ENCODE results near the gene IQUB. TPM values are rescaled to one million over a fixed set of nuclear protein-coding genes. Genes with fewer than 3 reads are reported as not detected.

Gene IQUB
- total and polyA plus RNA-seq, 10 donors: 0.05 to 1.0 (median 0.35) TPM

- Histone ChIP-seq H3K9me3 (peaks cover 0 to 22% (median 12%) of the 10 kb centered on the region in 8 donors), H3K4me1 (no peaks in the 10 kb centered on the region), H3K36me3 (no peaks in the 10 kb centered on the region), H3K27ac (no peak overlapping the region), H3K27me3 (replicated peaks in 1 of 7) (peaks cover 0 to 10% (median 0%) of the 10 kb centered on the region in 7 donors), H3K4me3 (no peak overlapping the region)
- 87 to 93% (median 89%) methylated on average over 5 of the region's 5 CpGs for WGBS, 5 donors
- TF ChIP-seq POLR2A (IDR thresholded peaks at IDR 0.05): no peak
- TF ChIP-seq POLR2AphosphoS5 (IDR thresholded peaks at IDR 0.05): no peak
- TF ChIP-seq CTCF (IDR thresholded peaks at IDR 0.05 in 8 of 11, conservative IDR thresholded peaks at IDR 0.05 in 3 of 11): no peak
- intact Hi-C loops (cut with DNase I; ENCODE audit: low total_unique reads): no loop called here
- no peak for DNase-seq
Measured at GRCh38 chr7:123502201-123502600, 32.2 kb downstream of the IQUB start.

DNA sequence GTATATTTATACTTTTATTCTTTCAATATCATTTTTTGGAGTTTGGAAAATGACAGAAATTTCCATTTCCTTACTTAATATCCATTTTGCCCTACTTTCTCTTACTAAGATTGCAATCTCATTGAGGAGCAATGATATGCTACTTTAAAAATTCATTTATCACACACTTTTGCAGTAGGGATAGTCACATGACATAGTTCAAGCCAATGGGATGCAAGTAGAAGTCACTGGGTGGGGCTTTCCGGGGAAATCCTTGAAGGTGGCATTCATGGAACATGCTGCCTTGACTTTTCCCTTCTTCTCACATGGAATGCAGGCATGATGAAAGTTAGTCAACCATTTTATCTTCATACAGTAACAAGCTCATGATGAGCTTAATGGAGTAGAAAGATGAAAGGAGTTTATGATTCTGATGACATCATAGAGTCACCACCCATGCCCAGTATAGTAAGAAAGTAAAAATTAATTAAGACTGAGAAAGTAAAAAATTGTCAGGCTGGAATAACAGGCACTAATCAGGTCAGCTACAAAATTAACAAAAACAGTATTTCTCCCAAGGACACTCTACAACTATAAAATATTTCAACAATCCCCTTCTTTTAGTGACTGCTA lies 33.4 kb downstream of the IQUB start:
- H3K4me1 ChIP-seq: no peaks in the 10 kb centered on the region
- no peak for TF ChIP-seq POLR2A (IDR thresholded peaks at IDR 0.05)
- no peak for TF ChIP-seq CTCF (IDR thresholded peaks at IDR 0.05 in 8 of 11, conservative IDR thresholded peaks at IDR 0.05 in 3 of 11)
- no peak for TF ChIP-seq POLR2AphosphoS5 (IDR thresholded peaks at IDR 0.05)
- no peak overlapping the region for H3K4me3 ChIP-seq
- no peak overlapping the region for H3K27ac ChIP-seq
- 74 to 92% (median 81%) methylated on average over 1 of the region's 1 CpG for WGBS, 5 donors
- intact Hi-C loops (cut with DNase I; ENCODE audit: low total_unique reads): no loop called here
- H3K9me3 ChIP-seq: peaks cover 0 to 19% (median 12%) of the 10 kb centered on the region in 8 donors
- no peaks in the 10 kb centered on the region for H3K36me3 ChIP-seq
- peaks cover 0 to 10% (median 0%) of the 10 kb centered on the region in 7 donors for H3K27me3 ChIP-seq (replicated peaks in 1 of 7)
- DNase-seq: no peak

DNA sequence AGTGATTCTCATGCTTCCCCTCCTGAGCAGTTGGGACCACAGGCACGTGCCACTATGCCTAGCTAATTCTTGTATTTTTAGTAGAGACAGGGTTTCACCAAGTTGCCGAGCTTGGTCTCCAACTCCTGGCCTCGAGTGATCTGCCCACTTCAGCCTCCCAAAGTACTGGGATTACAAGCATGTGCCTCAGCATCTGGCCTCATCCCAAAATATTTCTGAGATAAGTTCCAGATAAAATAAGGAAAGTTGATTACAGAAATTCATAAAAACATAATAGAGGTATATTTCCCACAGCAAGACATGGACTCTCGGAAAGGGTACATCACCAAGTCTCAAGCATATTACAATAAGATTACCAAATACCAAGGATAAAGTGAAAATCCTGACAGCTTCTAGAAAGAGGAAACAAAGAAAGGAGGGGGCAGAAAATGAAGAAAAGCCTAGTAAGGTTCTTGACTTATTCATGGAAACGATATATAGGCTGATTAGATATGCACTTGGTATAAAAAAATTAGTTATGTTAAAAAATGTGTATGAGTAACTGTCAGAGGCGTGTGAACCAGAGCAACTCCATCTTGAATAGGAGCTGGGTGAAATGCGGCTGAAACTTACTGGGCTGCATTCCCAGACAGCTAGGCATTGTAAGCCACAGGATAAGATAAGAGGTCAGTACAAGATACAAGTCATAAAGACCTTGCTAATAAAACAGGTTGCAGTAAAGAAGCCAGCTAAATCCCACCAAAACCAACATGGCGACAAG lies 35.0 kb downstream of the IQUB start:
- intact Hi-C loops (cut with DNase I; ENCODE audit: low total_unique reads): no loop called here
- H3K4me1 ChIP-seq: peaks cover 0 to under 1% (median 0%) of the 10 kb centered on the region in 6 donors
- no peak overlapping the region for H3K4me3 ChIP-seq
- H3K27ac ChIP-seq: no peak overlapping the region
- TF ChIP-seq POLR2A (IDR thresholded peaks at IDR 0.05) (no peak), CTCF (IDR thresholded peaks at IDR 0.05 in 8 of 11, conservative IDR thresholded peaks at IDR 0.05 in 3 of 11) (no peak), POLR2AphosphoS5 (IDR thresholded peaks at IDR 0.05) (no peak)
- peaks cover 0 to 3% (median 0%) of the 10 kb centered on the region in 8 donors for H3K9me3 ChIP-seq
- no peak for DNase-seq
- H3K27me3 ChIP-seq (replicated peaks in 1 of 7): peaks cover 0 to 10% (median 0%) of the 10 kb centered on the region in 7 donors
- no peaks in the 10 kb centered on the region for H3K36me3 ChIP-seq
- 75 to 88% (median 82%) methylated on average over 8 of the region's 8 CpGs for WGBS, 5 donors

DNA sequence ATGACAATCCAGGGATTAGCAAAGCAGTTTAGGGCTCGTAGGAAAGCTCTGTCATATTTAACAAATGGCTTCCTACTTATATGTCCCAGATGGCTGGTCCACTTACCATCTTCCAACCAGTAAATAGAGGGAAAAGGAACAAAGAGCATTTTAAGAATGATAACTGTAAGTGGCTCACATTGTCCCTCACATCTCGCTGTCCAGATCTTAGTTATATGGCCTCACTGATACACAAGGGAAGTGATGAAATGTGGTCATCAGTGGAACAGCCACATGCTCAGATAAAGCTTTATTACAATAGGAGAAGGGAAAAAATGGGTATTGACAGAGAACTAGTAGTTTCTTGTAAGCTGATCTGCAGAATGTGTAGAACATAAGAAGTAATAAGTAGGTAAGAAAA lies 35.8 kb downstream of the IQUB start:
- H3K36me3 ChIP-seq: no peaks in the 10 kb centered on the region
- H3K9me3 ChIP-seq: no peaks in the 10 kb centered on the region
- intact Hi-C loops (cut with DNase I; ENCODE audit: low total_unique reads): no loop called here
- peaks cover 0 to 10% (median 0%) of the 10 kb centered on the region in 7 donors for H3K27me3 ChIP-seq (replicated peaks in 1 of 7)
- no peak for DNase-seq
- H3K27ac ChIP-seq: no peak overlapping the region
- H3K4me3 ChIP-seq: no peak overlapping the region
- 35 to 56% (median 54%) methylated on average over 2 of the region's 2 CpGs for WGBS, 5 donors
- TF ChIP-seq POLR2AphosphoS5 (IDR thresholded peaks at IDR 0.05) (no peak), CTCF (IDR thresholded peaks at IDR 0.05 in 8 of 11, conservative IDR thresholded peaks at IDR 0.05 in 3 of 11) (no peak), POLR2A (IDR thresholded peaks at IDR 0.05) (no peak)
- H3K4me1 ChIP-seq: peaks cover 0 to 6% (median 2%) of the 10 kb centered on the region in 6 donors

All from spleen (tissue), 11 donors.